ENCODE results near the gene WSCD1. TPM values are rescaled to one million over a fixed set of nuclear protein-coding genes. Genes with fewer than 3 reads are reported as not detected.

The WSCD1 gene
- total RNA-seq, 1 donor, result under 0.01 TPM

GRCh38 chr17:6045621-6046357 is 24.4 kb upstream of the WSCD1 start:
- TF ChIP-seq, protein P1, sequence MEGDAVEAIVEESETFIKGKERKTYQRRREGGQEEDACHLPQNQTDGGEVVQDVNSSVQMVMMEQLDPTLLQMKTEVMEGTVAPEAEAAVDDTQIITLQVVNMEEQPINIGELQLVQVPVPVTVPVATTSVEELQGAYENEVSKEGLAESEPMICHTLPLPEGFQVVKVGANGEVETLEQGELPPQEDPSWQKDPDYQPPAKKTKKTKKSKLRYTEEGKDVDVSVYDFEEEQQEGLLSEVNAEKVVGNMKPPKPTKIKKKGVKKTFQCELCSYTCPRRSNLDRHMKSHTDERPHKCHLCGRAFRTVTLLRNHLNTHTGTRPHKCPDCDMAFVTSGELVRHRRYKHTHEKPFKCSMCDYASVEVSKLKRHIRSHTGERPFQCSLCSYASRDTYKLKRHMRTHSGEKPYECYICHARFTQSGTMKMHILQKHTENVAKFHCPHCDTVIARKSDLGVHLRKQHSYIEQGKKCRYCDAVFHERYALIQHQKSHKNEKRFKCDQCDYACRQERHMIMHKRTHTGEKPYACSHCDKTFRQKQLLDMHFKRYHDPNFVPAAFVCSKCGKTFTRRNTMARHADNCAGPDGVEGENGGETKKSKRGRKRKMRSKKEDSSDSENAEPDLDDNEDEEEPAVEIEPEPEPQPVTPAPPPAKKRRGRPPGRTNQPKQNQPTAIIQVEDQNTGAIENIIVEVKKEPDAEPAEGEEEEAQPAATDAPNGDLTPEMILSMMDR (IDR thresholded peaks at IDR 0.05; ENCODE audit: insufficient read depth, low read depth, low read length), result peak; percentile 23
- no peak for DNase-seq (ENCODE audit: low read depth)

DNA sequence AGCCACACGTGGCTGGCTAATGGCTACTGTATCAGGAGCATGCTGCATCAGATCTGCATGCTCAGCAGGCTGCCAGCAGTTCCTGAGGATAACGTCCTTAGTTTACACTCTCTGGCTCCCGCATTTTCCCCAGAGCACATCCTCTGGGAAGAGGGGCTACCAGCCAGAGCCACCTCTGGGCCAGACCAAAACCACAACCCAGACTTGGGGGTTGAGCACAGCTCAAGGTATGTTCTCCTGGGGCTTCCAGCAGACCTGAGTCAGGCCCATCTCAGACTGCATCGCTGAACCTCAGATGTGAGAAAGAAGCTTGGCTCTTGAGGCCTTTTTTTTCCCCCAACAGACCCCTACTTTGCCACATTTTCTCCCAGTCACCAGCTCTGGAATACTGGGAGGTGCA is 23.7 kb upstream of the WSCD1 start:
- H3K4me3 ChIP-seq (ENCODE audit: low read depth, low read length), result no peak overlapping the region
- TF ChIP-seq, protein P1 (IDR thresholded peaks at IDR 0.05; ENCODE audit: insufficient read depth, low read depth, low read length), result no peak
- no peak for DNase-seq (ENCODE audit: low read depth)

More at GRCh38 chr17:6045621-6046357, 24.4 kb upstream of the WSCD1 start:
- H3K4me3 ChIP-seq (ENCODE audit: low read depth, low read length), result no peak overlapping the region

DNA sequence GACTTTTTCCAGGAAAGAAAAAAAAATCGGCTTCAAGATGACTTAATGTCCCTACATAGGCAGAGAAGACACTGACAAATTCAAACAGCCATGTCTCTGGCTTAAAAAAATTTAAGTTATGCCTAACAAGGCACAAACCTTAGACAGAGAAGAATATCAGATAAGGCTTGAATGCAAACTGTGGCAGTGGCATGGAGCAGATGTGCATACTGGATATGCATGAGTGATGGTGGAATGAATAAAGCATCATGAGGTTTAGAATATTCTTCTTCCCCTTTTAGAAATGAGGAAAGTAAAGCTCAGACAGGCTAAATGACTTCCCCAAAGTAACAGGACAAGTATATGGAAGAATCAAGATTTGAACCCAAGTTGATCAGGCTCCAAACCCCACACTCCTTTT is 23.2 kb upstream of the WSCD1 start:
- no peak for DNase-seq (ENCODE audit: low read depth)

DNA sequence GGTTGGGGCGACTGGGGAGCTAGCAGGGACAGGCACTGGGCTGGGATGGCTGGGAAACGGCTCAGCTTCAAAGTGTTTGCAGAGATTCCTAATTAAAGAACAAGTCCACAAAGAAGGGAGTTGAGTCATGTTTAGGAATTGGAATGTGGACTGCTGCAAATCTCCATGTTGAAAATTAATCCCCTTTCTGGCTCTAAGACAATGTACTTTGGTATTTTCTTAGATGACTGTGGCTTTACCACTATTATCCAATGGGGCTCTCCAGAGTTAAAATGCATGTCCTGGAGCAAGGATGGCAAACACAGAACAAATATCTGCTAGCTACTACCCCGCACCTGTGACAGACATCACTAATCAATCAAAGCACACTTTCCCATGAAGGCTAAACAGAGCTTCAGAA is 22.2 kb upstream of the WSCD1 start:
- no peak for DNase-seq (ENCODE audit: low read depth)

More for the DNA sequence above, 23.2 kb upstream of the WSCD1 start:
- no peak overlapping the region for H3K4me3 ChIP-seq (ENCODE audit: low read depth, low read length)
- TF ChIP-seq, protein P1 (IDR thresholded peaks at IDR 0.05; ENCODE audit: insufficient read depth, low read depth, low read length), result no peak

DNA sequence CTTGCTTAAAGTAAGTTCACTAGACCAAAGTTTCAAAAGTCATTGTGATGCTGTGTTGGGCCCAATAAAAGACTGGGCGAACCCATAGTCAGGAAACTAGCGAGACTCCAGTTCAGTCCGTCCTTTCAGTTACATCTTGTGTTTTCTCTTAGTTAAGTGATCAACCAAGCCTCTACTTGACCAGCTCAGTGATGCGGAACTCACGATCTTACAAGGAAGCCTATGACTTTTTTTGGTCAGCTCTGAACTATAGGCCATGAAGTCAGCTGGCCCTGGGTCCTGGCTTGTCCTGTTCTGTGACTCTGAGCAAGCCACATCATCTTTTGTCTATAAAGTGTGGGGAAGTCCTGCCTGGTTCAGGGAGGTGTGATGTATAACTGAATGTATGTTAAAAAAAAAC is 21.7 kb upstream of the WSCD1 start:
- H3K4me3 ChIP-seq (ENCODE audit: low read depth, low read length), result no peak overlapping the region
- TF ChIP-seq, protein P1 (IDR thresholded peaks at IDR 0.05; ENCODE audit: insufficient read depth, low read depth, low read length), result no peak
- no peak for DNase-seq (ENCODE audit: low read depth)

More for the DNA sequence above, 22.2 kb upstream of the WSCD1 start:
- TF ChIP-seq, protein P1 (IDR thresholded peaks at IDR 0.05; ENCODE audit: insufficient read depth, low read depth, low read length), result no peak
- no peak overlapping the region for H3K4me3 ChIP-seq (ENCODE audit: low read depth, low read length)

GRCh38 chr17:6052926-6053325 is 17.3 kb upstream of the WSCD1 start:
- H3K4me3 ChIP-seq (ENCODE audit: low read depth, low read length), result no peak overlapping the region
- DNase-seq (ENCODE audit: low read depth), result no peak
- TF ChIP-seq, protein P1 (IDR thresholded peaks at IDR 0.05; ENCODE audit: insufficient read depth, low read depth, low read length), result no peak

DNA sequence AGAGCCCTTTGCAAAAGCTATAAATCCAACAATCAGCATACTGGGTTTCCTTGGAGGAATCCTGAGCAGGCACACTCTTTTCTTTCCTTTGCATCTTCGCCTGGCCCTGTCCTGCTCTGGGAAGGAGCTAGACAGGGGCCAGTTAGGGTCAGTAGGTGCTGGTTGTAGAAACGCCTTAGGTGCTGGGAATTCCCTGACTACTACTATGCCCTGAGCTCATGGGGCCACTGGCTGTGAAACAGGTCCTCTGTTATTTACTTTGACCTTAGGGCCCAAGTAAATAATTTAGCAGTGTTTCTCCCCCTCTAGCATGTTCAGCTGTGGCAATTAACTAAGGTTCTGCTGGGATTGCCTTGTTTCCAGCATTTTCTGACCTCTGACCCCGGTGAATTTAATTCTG is 15.8 kb upstream of the WSCD1 start:
- TF ChIP-seq, protein P1 (IDR thresholded peaks at IDR 0.05; ENCODE audit: insufficient read depth, low read depth, low read length), result no peak
- H3K4me3 ChIP-seq (ENCODE audit: low read depth, low read length), result no peak overlapping the region
- DNase-seq (ENCODE audit: low read depth), result no peak

All from fibroblast of villous mesenchyme (primary cell).